ENCODE results near the gene PSMD13.
"Not testable (repeated sequence)": the region's sequence is repeated elsewhere in the genome, so short reads cannot be mapped to it uniquely, and the experiment has no call there.

- not testable (repeated sequence) for TF ChIP-seq RARB (CRISPR knock-in tag; IDR thresholded peaks at IDR 0.05); GLIS3 (CRISPR knock-in tag; IDR thresholded peaks at IDR 0.05); TSHZ2 (CRISPR knock-in tag; IDR thresholded peaks at IDR 0.05); ZFP30 (CRISPR knock-in tag; IDR thresholded peaks at IDR 0.05); PATZ1 (CRISPR knock-in tag; IDR thresholded peaks at IDR 0.05; ENCODE audit: borderline replicate concordance); TOX (CRISPR knock-in tag; IDR thresholded peaks at IDR 0.05; ENCODE audit: borderline replicate concordance); TCF4 (CRISPR knock-in tag; IDR thresholded peaks at IDR 0.05; ENCODE audit: borderline replicate concordance); ISL1 (CRISPR knock-in tag; IDR thresholded peaks at IDR 0.05); SNAI2 (CRISPR knock-in tag; IDR thresholded peaks at IDR 0.05)
Measured at GRCh38 chr11:189200-189783, 47.5 kb upstream of the PSMD13 start.

Data from SK-N-SH treated with all-trans-retinoic acid at 6 μM for 48 hours (cell line).